Ovary (tissue), 9 donors: ENCODE results near the gene PLS1. TPM values are rescaled to one million over a fixed set of nuclear protein-coding genes. Genes with fewer than 3 reads are reported as not detected.
"Not testable (repeated sequence)": the region's sequence is repeated elsewhere in the genome, so short reads cannot be mapped to it uniquely, and the experiment has no call there.

Experiments used
- DNase-seq, 5 donors: peaks; one replicate each; pipeline ENCODE4 v3.0.0-alpha.2; 2019 to 2020
- H3K27ac ChIP-seq, 2 donors: fragments of 200-600 bp; one replicate each; pipeline versions ENCODE4 v1.5.1 to v1.8.0; 2019 to 2022
- H3K27me3 ChIP-seq: fragments of 200-600 bp; one replicate; pipeline ENCODE4 v1.8.0; 2022
- H3K36me3 ChIP-seq: fragments of 200-600 bp; sonication (generic); one replicate; pipeline ENCODE4 v1.5.1; 2019
- H3K4me1 ChIP-seq: one replicate; pipeline ENCODE4 v1.8.1; 2013; ENCODE audit warnings: mild to moderate bottlenecking, moderate library complexity; ENCODE audit not compliant: insufficient read depth
- H3K4me3 ChIP-seq: fragments of 200-600 bp; sonication (generic); one replicate; pipeline ENCODE4 v1.5.1; 2017
- H3K9me3 ChIP-seq, 2 donors: fragments of 200-600 bp in 1 of 2; sonication (generic) in 1 of 2; one replicate each; pipeline versions ENCODE4 v1.5.1 to v1.8.1; 2013 to 2019; ENCODE audit warnings: mild to moderate bottlenecking in 1 of 2, moderate library complexity in 1 of 2
- CTCF ChIP-seq, 3 donors: fragments of 450-650 bp in 2 of 3; fragments of 200-600 bp in 1 of 3; IDR thresholded peaks; one replicate each; pipeline versions ENCODE4 v1.5.1 to v1.8.0; 2016 to 2022; ENCODE audit warnings: antibody characterized with exemption in 3 of 3, mild to moderate bottlenecking in 1 of 3
- EP300 ChIP-seq: sonication (generic); formaldehyde crosslinking; IDR thresholded peaks from one replicate; pipeline ENCODE4 v1.6.1; 2017; ENCODE audit warnings: antibody characterized with exemption
- POLR2A ChIP-seq: fragments of 450-650 bp; IDR thresholded peaks from one replicate; pipeline ENCODE4 v1.6.1; 2017; ENCODE audit warnings: antibody characterized with exemption, mild to moderate bottlenecking, moderate library complexity
- WGBS, 3 donors: extraction: QIAGEN DNeasy Blood & Tissue Kit in 1 of 3; methylation state at CpG; one replicate each; pipeline versions ENCODE4 v1.1.5 to v1.1.7; 2013 to 2017; 5-methylcytosine and 5-hydroxymethylcytosine counted together
- intact Hi-C, 4 donors: fragments of 100-400 bp; cut with DNase I; formaldehyde crosslinking; loops; one replicate each; pipeline versions ENCODE4 v1.11.0 to v1.15.1; 2022 to 2023
- polyA plus RNA-seq, 2 donors: library from polyadenylated mRNA; stranded (reverse); fragments of 200-250 nt in 1 of 2; fragments of 350-450 nt in 1 of 2; fragmentation: Illumina TruSeq in 1 of 2; extraction: RNeasy Lipid Tissue Mini Kit (QIAGEN cat#74804) in 1 of 2; gene quantifications; one replicate each; pipeline ENCODE4 v1.2.3, GENCODE V29; 2013 to 2014
- total RNA-seq, 7 donors: library from RNA; depleted of rRNA in 2 of 7; stranded (reverse); fragments of >200 nt in 2 of 7; fragmentation: NEBNext Ultra II Directional in 3 of 7; extraction: Animal tissue kit (Norgen Biotek cat#: 25700) in 3 of 7; gene quantifications; one replicate each; pipeline versions ENCODE4 v1.1.0 to v1.2.4, GENCODE V29; 2016 to 2023
- donor health status: DM: no; HTN: no; CAD: no; lungs with moderate emphysema.
- donor health status: DM: no; HTN: no; CAD: no.
- donor health status: Bipolar disorder and iron deficiency.
- donor health status: DM: yes; HTN: yes; CAD: no.
- donor health status: DM: no; HTN: no; CAD: no.
- donor health status: DM: yes; HTN: yes; CAD: no.

Gene PLS1
- total and polyA plus RNA-seq, 9 donors, result 0.61 to 6.9 (median 1.7) TPM

- WGBS, 3 donors, result 87 to 94% (median 93%) methylated on average over 7 of the region's 7 CpGs
- no peak for TF ChIP-seq CTCF (IDR thresholded peaks at IDR 0.05)
- no peak for TF ChIP-seq EP300
These were observed 110.3 kb downstream of the PLS1 start for GRCh38 chr3:142706321-142707127.

GRCh38 chr3:142709207-142709606, 113.0 kb downstream of the PLS1 start:
- intact Hi-C loops, result no loop called here
- H3K4me3 ChIP-seq, result no peak overlapping the region
- 96 to 97% (median 97%) methylated on average over 5 of the region's 5 CpGs for WGBS, 3 donors

More at GRCh38 chr3:142706321-142707127, 110.3 kb downstream of the PLS1 start:
- intact Hi-C loops, result no loop called here
- Histone ChIP-seq H3K27ac (no peak overlapping the region), H3K36me3 (no peaks in the 10 kb centered on the region), H3K4me3 (no peak overlapping the region), H3K27me3 (no peaks in the 10 kb centered on the region), H3K9me3 (no peaks in the 10 kb centered on the region), H3K4me1 (no peaks in the 10 kb centered on the region)
- DNase-seq, result no peak

DNA sequence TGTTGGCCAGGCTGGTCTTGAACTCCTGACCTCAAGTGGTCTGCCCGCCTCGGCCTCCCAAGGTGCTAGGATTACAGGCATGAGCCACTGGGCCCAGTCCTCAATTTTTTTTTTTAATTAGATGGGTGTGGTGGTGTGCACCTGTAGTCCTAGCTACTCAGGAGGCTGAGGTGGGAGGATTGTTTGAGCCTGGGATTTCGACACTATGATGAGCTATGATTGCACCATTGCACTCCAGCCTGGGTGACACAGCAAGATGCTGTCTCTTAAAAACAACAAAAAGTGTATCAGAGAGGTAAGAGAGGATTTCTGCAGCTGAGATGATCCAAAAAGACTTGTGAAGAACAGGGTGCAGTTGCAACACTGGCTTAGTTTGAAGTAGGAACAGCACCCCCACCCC, 118.7 kb downstream of the PLS1 start:
- H3K4me1 ChIP-seq, H3K36me3 ChIP-seq, DNase-seq, H3K4me3 ChIP-seq, H3K27ac ChIP-seq, intact Hi-C loops, H3K27me3 ChIP-seq, H3K9me3 ChIP-seq: not testable (repeated sequence)
- WGBS, 3 donors, result 91 to 98% (median 96%) methylated on average over 3 of the region's 3 CpGs

More at GRCh38 chr3:142709207-142709606, 113.0 kb downstream of the PLS1 start:
- no peaks in the 10 kb centered on the region for H3K9me3 ChIP-seq
- H3K4me1 ChIP-seq, result no peaks in the 10 kb centered on the region
- no peaks in the 10 kb centered on the region for H3K27me3 ChIP-seq
- no peaks in the 10 kb centered on the region for H3K36me3 ChIP-seq
- no peak for DNase-seq
- no peak overlapping the region for H3K27ac ChIP-seq
- no peak for TF ChIP-seq POLR2A
- no peak for TF ChIP-seq CTCF (IDR thresholded peaks at IDR 0.05)
- TF ChIP-seq EP300, result no peak

DNA sequence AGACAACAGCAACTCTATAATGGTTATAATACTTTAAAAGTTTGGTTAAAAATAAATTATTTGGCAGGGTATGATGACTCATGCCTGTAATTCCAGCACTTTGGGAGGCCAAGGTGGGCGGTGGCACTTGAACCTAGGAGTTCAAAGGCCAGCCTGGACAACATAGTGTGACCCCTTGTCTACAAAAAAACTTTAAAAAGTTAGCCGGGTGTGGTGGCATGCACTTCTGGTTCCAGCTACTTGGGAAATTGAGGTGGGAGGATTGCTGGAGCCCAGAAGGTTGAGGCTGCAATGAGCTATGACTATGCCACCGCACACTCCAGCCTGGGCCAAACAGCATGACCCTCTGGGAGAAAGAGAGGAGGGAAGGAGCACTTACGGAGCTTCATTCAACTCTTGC, 119.9 kb downstream of the PLS1 start:
- no peaks in the 10 kb centered on the region for H3K4me1 ChIP-seq
- TF ChIP-seq CTCF (IDR thresholded peaks at IDR 0.05), result no peak
- H3K36me3 ChIP-seq, result no peaks in the 10 kb centered on the region
- no peaks in the 10 kb centered on the region for H3K27me3 ChIP-seq
- H3K27ac ChIP-seq, result no peak overlapping the region
- intact Hi-C loops, result no loop called here
- no peaks in the 10 kb centered on the region for H3K9me3 ChIP-seq
- WGBS, 3 donors, result 68 to 78% (median 73%) methylated on average over 4 of the region's 4 CpGs
- no peak for DNase-seq
- no peak overlapping the region for H3K4me3 ChIP-seq

- H3K4me1 ChIP-seq, result no peaks in the 10 kb centered on the region
- peak overlapping the region; percentile 78 for H3K4me3 ChIP-seq
- intact Hi-C loops, result no loop called here
- no peaks in the 10 kb centered on the region for H3K9me3 ChIP-seq
- TF ChIP-seq CTCF (IDR thresholded peaks at IDR 0.05) (no peak), POLR2A (no peak), EP300 (no peak)
- H3K27me3 ChIP-seq, result no peaks in the 10 kb centered on the region
- DNase-seq, result no peak
- H3K27ac ChIP-seq, result peak overlapping the region in 1 of 2 donors; percentile 96
- H3K36me3 ChIP-seq, result no peaks in the 10 kb centered on the region
- 0% methylated on average over 10 of the region's 10 CpGs for WGBS, 3 donors
These were observed 127.4 kb downstream of the PLS1 start for GRCh38 chr3:142723665-142723967.
